NCI-H146 treated with DMSO at 0.1 percent for 48 hours (cell line): Measurements from ENCODE around the gene NPBWR2.
"Not testable (repeated sequence)": the region's sequence is repeated elsewhere in the genome, so short reads cannot be mapped to it uniquely, and the experiment has no call there.

Experiments
- DNase-seq: peaks from one replicate; lab custom pipeline; 2025; ENCODE audit not compliant: unreplicated experiment; lab: John Stamatoyannopoulos, UW

The NPBWR2 gene

GRCh38 chr20:64144144-64144912 is 37.0 kb upstream of the NPBWR2 start:
- DNase-seq, result no peak

- DNase-seq, result no peak
Measured at GRCh38 chr20:64143018-64143801, 35.8 kb upstream of the NPBWR2 start.

- DNase-seq, result no peak
Measured at GRCh38 chr20:64142590-64142989, 35.2 kb upstream of the NPBWR2 start.

DNA sequence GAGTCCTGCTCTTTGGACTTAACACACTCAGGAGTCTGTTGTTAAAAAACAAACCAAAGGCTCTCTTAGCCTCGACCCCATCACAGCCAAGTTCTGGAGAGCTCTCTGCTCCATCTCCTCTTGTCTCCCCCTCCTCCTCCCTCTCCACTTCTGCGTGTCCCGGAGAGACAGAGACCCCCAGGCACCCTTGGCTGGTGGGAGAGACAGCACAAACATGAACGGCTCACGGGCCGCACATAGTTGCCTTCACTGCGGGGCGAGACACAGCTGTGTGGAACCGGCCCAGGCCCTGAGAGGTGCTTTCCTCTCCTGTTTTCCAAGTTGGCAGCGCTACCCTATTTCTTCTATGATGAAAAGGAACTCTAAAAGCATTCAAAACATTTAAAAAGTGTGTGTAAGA is 33.6 kb upstream of the NPBWR2 start:
- DNase-seq, result no peak

DNA sequence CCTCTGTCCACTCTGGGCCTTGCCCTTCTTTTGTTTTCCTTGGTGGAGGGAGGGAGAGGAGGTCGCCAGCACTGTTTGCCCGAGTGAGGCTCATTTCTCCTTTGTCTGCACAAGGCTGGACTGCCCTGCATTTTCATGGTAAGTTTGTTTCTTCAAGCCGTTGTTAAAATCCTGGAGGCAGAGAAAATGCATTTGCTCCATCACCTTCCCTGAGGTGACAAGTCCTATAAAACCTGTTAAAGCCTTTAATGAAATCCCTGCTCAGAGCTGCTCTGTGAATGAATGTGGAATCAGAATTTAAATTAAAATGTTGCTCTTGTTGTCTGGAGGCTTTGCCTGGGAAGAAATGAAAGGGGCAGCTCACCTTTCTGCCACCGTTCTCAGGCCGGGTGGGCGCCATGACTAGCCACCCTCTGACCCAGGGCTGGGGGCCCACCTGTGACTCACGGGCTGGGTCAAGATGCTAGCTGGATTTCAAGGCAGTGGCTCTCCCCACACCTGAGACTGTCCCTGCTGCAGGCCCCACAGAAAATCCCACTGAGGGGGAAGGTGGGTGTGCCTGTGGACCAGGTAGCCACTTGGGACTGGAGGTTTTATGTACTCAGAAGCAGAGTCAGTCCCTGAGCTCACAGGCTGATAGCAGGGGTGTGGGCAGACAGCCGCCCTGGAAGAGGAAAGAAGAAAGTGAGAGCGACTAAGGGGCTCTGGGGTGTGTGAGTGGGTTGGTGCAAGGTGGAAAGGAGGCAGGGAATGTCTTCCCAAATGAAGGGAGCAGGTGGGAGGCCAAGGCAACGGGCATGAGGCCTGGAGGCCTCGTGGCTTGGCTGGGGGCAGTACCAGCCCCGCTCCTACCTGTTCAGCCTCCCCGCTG is 32.9 kb upstream of the NPBWR2 start:
- DNase-seq, result no peak

GRCh38 chr20:64139199-64140060 is 32.1 kb upstream of the NPBWR2 start:
- no peak for DNase-seq

DNA sequence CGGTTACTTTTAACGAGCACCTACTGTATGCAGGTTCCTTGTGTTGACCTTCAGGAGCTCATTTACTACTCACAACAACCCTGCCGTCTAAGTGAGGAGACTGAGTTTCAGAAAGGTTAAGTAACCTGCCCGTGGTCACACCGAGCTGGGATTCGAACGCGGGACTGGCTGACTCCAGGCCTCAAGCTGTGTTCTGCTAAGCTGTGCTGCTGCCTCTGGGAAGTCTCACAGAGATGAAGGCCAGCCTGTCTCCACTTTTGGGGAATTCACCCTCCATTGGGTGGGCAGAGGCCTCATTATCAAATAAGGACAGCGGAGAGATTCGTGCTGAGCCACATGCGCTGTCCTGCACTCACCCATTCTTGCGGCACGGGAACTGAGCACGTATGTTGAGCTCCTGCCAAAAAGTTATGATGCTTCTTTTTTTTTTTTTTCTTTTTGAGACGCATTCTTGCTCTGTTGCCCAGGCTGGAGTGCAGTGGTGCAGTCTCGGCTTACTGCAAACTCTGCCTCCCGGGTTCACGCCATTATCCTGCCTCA is 31.0 kb upstream of the NPBWR2 start:
- DNase-seq, result no peak

DNA sequence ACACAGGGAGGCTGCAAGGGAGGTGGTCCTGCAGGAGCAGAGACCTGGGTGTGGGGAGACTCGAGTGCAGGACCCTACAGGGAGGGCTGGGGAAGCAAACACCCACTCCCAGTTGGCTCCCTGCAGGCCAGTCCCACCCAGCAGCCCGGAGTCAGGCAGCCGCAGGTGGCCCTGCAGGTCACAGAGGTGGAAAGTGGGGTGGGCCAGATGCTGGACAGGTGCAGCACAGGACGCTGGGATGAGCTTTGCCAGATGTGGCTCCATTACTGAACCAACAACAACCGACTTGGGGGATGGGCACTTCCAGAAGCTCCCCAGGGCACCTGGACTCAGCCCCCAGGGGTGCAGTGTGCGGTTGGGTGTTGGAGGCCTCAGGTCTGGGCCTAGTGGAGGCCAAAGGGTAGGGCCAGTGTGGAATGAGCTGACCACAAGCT is 30.2 kb upstream of the NPBWR2 start:
- DNase-seq, result no peak

DNA sequence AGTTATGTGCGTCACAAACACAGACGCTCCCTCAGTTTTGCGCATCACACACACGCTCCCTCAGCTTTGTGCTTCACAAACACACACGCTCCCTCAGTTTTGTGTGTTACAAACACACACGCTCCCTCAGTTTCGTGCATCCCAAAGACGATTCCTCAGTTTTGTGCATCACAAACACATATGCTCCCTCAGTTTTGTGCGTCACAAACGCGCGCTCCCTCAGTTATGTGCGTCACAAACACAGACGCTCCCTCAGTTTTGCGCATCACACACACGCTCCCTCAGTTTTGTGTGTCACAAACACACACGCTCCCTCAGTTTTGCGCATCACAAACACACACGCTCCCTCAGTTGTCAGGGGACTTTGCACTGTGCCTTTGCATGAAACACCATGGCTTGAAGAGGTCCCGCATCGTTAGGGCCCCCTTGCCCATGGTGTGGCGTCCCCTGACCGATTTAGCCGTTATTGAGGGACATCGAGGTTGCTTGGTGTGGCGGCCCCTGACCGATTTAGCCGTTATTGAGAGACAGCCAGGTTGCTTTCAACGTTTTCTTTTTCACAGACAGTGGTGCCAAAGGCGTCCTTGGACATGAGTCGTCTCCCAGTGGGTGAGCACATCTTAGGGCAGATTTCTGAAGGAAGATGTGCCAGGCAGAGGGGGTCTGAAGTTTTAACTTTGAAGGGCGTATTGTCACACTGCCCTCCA is 28.8 kb upstream of the NPBWR2 start:
- no peak for DNase-seq

DNA sequence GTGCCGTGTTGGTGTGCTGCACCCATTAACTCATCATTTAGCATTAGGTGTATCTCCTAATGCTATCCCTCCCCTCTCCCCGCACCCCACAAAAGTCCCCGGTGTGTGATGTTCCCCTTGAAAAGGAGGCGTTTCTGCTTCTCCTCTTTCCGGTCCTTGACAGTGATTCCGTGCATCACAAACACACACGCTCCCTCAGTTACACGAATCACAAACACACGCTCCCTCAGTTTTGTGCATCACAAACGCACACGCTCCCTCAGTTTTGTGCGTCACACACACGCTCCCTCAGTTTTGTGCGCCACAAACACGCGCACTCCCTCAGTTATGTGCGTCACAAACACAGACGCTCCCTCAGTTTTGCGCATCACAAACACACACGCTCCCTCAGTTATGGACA is 27.4 kb upstream of the NPBWR2 start:
- DNase-seq, result not testable (repeated sequence)

DNA sequence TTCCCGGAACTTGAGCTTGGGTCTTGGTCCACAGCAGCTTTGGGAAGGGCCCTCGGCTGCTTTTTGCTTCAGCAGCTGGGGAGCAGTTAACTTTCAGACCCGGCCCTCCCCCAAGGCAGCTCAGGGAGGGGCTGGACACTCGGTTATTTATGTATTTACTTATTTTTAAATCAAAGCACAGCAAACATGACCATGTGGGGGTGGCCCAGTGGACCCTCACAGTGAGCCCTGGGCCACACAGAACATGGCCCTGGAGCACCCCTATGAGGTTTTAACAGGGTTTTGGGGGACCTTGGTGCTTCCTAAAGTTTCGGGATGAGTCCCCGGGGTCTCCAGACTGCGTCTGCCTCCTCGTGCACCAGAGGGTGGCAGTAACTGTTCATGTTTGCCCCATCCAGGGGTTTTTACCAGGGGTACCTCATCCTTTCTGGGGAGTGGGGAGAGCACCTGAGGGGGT is 26.6 kb upstream of the NPBWR2 start:
- no peak for DNase-seq

GRCh38 chr20:64131406-64131805 is 24.0 kb upstream of the NPBWR2 start:
- peak; percentile 41 for DNase-seq

GRCh38 chr20:64130876-64131275 is 23.5 kb upstream of the NPBWR2 start:
- no peak for DNase-seq

DNA sequence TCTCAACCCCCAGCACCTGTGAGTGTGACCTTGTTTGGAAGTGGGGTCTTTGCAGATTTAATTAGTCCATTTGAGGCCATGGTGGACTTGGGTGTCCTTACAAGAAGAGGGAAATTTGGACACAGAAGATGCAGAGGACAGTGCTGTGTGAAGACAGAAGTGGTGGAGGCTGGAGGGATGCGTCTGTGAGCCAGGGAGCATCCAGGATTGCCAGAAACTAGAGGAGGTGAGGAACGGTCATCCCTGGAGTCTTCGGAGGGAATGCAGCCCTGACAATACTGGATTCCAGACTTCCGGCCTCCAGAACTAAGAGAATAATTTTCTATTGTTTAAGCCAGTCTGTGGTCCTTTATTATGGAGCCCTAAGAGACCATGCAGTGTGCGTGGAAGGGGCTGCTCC is 22.9 kb upstream of the NPBWR2 start:
- DNase-seq, result no peak

DNA sequence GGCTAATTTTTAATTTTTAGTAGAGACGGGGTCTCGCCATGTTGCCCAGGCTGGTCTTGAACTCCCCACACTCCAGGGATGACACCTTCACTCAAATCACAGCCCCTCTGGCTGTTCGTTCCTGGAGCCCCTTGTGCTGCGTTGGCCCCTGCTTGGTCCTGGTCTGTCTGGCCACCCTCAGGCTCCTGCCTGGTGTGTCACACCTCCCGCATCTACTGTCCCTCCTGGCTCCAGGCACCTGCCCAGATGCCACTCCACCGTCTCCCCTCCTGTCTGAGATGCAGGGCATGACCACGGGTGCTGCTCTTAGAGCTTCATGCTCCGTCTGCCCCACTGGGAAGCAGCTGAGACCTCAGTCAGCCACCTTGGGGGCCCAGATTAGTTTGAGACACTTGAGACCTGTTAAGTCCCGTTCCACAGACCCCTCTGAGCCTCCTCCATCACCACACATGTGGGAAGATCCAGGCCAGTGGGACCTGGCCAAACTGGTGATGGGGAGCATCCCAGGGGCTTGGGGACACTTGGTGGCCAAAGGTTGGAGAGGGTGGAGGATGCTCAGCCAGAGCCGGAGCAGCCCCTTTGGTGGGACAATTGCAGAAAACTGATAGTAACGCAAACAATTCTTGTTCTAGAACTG is 21.9 kb upstream of the NPBWR2 start:
- DNase-seq, result no peak

DNA sequence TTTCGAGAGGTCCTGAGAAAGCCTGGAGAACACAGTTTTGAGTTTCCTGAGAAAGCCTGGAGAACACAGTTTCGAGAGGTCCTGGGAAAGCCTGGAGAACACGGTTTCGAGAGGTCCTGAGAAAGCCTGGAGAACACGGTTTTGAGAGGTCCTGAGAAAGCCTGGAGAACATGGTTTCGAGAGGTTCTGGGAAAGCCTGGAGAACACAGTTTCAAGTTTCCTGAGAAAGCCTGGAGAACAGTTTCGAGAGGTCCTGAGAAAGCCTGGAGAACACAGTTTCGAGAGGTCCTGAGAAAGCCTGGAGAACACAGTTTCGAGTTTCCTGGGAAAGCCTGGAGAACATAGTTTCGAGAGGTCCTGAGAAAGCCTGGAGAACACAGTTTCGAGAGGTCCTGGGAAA is 16.2 kb upstream of the NPBWR2 start:
- DNase-seq, result not testable (repeated sequence)

GRCh38 chr20:64122927-64123326 is 15.6 kb upstream of the NPBWR2 start:
- not testable (repeated sequence) for DNase-seq

- DNase-seq, result no peak
Measured at GRCh38 chr20:64121586-64121985, 14.2 kb upstream of the NPBWR2 start.
